Left renal pelvis (tissue), 4 donors: Measurements from ENCODE around the gene RIT1. TPM values are rescaled to one million over a fixed set of nuclear protein-coding genes. Genes with fewer than 3 reads are reported as not detected.
A peak's percentile ranks its signal among the peaks of the same experiment; 100 is the strongest.

ENCODE experiments used
- DNase-seq, 4 donors: peaks; one replicate each; pipeline ENCODE4 v3.0.0-alpha.2; 2013; ENCODE audit warnings: low read depth in 4 of 4, low spot score in 3 of 4
- polyA plus RNA-seq, 4 donors: library from polyadenylated mRNA; unstranded; fragments of 120-200 nt; gene quantifications; one replicate each; pipeline ENCODE4 v1.2.1, GENCODE V29; 2013; ENCODE audit not compliant: insufficient read length in 4 of 4

Gene RIT1, protein sequence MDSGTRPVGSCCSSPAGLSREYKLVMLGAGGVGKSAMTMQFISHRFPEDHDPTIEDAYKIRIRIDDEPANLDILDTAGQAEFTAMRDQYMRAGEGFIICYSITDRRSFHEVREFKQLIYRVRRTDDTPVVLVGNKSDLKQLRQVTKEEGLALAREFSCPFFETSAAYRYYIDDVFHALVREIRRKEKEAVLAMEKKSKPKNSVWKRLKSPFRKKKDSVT
- polyA plus RNA-seq: 10 to 100 TPM; 28.8 to 52.5 (median 47.8) TPM

DNA sequence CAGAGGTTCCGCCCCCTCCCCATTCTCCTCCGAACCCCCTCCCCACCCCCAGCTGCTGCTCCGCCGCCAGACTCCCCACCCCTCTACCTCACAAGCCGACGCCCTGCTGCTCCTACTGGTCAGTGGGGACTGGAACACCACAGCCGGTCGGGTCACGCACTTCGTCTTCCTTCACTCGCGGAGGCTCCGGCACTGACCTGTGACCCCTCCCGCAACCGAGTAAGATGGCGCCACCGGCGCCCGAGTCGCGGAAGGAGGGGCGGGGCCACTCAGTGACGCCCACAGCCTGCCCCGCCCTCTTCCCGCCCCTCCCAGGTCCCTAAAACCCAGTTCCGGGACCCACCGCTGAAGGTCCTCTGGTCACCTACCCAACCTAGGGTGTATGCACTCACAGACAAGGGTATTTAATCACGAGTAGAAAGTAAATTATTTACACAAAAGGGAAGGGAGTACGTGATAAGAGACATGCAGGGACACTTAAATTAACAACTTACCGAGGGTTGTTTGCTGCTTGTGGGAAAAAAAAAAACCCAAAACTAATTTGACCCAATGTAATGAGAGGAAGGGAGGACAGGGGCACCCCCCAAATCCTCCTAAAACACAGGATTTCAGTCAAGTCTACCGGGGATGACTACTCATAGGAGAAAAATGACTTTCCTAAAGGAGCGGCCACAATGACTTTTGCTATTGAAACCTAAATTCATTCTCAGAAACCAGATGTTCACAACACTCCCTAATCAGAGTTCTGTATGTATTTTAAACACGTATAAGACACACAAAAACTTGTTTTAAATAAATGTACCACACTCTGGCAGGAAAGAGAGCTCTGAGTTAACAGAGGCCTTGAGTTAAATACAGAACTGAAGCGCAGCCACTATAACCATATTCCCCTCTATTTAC, at the start of gene RIT1:
TSS of gene RIT1 (minus strand) at position 194 of the 900 bp plus-strand sequence. CDS start 588 bp downstream, outside the sequence.
- peak in 2 of 4 donors; percentile 67 to 76 for DNase-seq

DNA sequence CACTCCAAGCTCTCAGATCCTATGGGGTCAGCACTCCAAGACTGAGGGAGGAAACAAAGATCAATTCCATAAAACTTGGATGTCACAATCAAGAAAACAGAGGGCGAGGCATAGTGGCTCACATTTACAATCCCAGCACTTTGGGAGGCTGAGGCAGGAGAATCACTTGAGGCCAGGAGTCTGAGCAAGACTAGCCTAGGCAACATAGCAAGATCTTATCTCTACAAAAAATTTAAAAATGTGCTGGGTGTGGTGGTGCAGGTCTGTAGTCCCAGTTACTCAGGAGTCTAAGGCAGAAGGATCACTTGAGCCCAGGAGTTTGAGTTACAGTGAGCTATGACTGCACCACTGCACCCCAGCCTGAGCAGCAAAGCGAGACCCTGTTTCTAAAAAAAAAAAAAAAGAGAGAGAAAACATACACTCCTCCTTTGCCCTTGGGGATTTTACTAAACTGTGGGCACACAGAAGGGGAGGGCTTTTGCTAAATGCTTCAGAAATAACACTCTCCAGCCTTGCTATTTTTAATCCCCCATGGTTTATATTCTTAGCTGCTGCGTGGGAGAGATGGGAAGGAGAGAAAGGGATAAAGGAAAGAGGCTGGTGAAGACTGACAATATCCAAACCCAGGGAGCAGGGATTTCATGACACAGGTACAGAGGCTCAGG, 49.1 kb upstream of the RIT1 start:
- no peak for DNase-seq

DNA sequence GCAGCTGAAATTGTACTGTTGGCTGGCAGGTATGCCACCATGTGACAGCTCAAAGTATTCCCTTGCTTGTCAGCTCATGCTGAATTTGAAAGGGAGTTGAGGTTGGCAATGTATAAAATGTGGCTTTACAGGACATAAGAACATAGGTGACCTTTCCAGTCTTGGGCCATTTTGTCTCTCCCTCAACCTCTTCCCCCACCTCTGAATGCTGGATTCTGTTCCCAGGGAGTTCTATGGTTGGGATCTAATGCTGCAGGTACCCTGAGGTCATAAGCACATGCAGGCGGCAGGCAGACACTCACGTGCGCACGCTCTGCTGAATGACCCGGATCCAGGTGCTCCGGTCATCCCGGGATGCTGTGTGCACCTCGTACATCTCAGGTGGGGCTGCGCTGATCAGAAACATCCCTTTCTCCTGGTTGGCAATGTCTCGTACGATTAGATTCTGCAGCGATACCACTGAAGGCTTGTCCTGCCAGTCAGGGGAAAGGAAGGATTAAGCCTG, 46.3 kb upstream of the RIT1 start:
- DNase-seq: no peak

DNA sequence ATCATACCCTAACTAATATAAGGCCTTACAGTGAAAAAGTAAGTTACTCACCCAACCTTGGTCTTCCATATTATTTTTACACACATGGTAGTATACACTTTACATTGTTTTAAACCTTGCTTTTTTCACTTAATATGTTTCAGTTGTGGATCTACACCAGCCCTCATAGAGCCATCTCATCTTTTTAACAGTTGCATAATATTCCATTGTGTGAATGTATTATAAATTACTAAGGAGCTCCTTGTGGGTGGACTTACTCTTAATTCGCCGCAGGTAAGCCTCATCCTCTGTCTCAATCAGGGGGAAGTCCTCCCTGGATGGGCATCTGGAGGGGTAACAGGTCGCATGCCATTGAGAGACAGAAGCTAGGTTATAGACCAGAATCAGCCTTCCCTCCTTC, 43.5 kb upstream of the RIT1 start:
- no peak for DNase-seq

DNA sequence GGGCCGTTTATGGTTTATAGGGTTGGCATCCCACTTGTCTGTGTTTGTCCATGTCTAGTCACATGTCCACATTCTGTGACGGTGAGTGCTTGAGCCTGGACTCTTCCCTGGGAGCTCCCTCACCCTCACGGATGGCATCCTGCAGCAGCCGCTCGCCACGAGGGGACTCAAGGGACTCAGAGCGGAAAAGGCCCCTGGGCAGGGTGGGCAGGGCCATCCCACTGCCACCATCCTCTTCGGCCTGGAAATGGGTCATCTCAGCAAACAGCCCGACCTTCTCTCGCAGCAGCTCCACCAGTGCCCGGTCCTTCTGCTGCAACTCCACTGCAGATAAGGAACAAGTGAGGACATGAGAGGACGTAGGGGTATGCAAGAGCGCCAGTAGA, 41.3 kb upstream of the RIT1 start:
- DNase-seq: no peak

DNA sequence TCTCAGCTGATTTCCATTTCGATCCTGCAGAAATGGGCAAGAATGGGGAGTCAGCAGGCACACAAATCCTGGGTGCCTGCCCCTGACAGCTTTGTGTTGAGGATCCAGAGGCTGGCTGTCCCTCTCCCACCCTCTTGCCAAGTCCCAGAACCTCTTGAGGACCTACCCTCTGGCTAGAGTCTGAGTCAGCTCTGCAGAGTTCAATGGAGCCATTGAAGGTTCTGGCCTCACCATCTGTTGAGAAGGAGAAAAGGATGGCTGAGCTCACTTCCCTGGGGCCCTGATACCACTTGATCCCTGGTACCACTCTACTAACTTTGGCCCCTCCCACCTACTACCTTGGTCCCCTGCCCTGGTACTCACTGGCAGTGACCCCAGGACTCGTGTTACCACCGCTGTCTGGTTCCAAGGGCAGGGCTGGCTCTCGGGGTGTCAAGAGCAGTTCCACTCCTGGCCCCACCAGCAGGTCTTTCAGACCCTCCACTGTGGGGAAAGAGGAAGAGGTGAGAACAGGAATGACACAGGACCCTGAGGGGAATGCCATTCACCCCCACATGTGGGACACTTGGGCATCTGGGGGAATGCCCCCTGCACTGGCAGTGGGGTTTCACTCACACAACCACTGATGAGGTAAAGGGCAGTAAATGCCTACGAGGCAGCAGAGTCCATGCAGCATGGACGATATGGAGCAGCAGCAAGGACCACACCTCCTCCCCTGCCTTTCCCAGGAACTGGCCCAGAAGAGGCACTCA, 40.8 kb upstream of the RIT1 start:
- no peak for DNase-seq

DNA sequence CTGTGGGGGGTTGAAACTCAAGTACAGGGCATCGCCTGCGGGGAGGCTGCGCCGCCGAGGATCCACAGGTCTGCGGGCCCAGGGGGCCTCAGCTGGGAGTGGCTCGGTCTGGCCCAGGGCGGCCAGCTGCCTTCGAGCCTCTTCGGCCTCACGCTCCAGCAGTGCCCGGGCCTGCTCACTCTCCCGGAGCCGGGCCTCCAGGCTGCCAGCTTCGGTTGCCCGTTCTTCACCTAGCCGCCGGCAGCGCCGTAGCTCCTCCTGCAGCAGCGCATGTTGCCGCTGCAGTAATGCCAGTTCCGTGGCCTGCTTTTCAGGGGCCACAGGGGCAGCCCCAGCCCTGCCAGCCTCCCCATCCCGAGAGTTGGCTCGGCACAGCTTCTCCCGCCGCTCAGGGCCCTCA, 39.7 kb upstream of the RIT1 start:
- no peak for DNase-seq

DNA sequence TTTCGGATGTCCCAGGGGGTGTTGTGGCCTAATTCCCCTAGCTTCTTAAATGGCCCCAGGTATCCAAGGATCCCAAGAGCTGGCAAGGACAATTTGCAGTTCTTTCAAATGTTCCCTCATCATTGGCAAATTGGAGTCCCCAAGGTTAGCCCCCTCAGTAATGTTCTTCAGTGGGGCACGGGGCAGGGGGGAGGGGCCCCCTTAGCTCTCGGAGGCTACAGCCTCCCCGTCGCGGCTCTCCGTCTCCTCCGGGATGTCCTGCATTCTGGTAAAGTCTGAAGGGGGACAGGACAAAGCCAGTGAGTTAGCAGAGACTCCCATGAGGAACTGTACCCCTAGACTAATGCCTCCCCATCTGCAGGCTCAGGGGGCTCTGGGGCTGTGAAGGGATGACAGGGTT, 36.6 kb upstream of the RIT1 start:
- DNase-seq: no peak

DNA sequence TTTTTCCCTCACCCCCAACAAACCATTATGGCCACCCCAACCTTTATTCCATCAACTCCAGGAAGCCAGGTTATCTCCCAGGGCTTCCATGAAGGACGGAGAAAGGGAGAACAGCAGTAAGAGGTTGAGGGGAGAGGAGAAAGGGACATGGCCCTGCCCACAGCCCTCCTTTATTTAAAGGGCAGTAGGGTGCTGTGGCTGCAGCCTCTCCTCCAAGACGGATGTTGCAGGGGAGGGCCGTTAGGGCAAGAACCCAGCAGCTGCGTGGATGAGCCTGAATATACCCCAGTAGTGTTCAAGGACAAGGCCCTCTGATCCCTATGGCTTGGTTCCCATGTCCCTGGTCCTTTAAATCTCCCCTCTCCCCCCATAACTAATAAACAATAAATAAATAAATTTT, 36.1 kb upstream of the RIT1 start:
- DNase-seq: no peak

DNA sequence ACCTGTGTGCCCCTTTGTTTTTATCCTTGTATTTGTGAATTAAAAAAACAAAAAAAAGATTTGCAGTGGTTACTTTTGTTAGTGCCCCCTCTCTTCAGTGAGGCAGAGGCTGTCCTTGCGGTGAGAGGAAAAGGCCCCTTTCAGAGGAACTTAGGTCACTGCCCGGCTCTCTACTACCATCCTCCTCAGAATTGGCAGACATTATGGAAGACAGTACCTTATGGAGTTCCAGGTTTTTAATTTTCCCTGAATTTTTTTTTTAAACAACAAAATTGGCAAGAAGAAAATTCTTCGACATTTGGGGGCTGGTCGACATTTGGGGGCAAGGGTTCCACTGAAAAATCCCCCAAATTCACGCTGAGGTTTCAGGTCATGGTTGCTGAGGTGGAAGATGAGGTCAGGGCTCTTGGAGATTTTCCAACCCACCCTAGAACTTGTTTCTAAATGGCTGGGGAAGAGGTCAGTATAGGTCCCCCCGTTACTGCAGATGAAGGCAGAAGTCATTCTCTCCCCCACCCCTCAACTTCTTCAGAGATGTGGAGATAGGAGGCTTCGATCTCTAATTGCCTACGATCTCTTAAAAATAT, 35.6 kb upstream of the RIT1 start:
- no peak for DNase-seq

DNA sequence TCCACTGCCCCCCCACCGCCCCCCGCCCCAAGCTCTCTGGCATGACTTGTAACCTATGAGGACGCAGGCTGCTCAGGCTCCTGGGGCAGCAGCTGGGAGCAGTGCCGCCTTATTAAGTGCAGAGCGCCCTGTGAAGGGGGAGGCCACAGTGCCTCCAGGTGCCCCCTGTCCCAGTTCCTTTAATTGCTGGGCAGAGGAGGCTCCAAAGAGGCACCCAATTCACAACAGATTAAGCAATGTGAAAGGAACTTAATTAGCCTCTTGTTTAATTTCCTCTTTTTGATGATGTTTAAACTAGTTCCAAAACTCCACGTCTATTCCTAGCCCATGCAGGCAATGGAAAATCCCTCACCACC, 33.3 kb upstream of the RIT1 start:
- DNase-seq: no peak

DNA sequence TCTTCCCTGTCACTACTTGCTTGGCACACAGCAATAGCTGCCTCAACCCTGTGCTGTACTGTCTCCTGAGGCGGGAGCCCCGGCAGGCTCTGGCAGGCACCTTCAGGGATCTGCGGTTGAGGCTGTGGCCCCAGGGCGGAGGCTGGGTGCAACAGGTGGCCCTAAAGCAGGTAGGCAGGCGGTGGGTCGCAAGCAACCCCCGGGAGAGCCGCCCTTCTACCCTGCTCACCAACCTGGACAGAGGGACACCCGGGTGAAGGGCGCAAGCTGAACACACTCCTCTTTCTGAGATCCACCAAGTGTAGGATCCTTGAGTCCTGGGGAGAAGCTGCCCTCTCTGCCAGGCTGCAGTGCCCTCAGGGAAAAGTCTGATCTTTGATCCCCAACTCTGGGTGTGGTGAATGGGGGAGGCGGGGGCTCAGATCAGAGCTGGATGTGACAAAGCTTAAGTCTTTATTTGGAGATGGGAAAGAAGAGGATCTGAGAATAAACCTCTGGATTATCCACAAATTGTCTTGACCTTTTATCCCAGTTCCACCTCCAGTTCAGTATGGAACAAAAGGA, 31.5 kb upstream of the RIT1 start:
- no peak for DNase-seq

DNA sequence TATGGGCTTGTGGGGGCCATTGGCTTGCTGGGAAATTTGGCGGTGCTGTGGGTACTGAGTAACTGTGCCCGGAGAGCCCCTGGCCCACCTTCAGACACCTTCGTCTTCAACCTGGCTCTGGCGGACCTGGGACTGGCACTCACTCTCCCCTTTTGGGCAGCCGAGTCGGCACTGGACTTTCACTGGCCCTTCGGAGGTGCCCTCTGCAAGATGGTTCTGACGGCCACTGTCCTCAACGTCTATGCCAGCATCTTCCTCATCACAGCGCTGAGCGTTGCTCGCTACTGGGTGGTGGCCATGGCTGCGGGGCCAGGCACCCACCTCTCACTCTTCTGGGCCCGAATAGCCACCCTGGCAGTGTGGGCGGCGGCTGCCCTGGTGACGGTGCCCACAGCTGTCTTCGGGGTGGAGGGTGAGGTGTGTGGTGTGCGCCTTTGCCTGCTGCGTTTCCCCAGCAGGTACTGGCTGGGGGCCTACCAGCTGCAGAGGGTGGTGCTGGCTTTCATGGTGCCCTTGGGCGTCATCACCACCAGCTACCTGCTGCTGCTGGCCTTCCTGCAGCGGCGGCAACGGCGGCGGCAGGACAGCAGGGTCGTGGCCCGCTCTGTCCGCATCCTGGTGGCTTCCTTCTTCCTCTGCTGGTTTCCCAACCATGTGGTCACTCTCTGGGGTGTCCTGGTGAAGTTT, 30.8 kb upstream of the RIT1 start:
- DNase-seq: no peak

DNA sequence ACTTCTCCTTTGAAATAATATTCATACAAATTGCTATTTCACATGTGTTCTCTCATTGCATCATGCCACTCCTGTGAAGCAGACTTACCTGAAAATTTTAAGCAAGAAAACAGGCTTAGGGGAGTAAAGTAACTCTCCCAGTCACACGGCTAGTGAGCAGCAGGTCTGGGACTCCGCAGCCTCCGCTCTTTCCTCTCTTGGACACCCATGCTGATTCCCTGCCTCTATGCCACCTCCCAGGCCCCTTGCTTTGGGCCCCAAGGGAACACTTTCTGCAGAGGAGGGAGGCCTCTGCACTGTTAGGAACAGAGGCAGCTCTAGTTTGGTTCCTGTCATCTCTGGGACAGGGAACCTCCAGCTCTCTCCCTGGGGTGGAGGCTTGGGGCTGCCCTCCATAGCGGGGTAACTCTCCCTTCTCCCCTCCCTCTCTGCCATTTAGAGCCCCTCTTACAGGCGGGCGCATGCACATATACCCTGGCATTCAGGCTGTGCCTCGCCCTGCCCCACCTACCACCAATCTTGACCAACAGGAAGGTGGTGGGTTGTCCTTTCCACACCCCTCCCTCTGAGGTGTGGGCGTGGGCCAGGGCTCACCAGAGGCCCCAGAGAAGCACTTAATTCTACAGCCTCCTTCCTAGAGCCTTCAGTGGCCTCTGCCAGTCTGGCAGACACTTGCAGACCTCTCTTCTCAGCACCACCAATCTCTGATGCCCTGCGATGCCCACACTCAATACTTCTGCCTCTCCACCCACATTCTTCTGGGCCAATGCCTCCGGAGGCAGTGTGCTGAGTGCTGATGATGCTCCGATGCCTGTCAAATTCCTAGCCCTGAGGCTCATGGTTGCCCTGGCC, 30.1 kb upstream of the RIT1 start, which contains the start of gene RXFP4:
TSS of gene RXFP4 (plus strand) at position 646 of the 852 bp plus-strand sequence. CDS start at position 718, 72 bp downstream.
- no peak for DNase-seq

DNA sequence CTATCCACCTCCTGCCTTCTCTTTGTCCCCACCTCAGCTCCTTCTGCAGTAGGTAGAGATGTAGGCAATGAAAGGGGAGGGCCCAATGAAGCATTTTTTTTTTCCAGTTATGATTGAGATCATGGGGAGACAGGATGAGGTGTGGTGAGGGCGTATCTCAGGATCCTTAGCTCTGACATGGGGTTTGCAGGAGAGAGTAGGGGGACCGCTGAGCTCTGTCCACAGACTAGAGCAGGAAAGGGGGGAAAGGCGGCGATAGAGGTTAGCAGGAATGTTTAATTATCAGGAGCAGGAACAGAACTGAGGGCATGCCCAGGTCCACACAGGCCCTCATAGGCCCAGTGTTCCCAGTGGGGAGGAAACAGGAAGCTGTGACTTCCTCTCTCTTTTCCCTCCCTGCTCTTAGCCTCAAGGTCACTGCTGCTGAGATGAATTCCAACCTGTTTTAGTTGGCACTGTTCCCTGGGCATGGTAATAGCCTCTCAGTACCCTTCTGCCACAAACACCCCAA, 29.4 kb upstream of the RIT1 start:
- DNase-seq: no peak

DNA sequence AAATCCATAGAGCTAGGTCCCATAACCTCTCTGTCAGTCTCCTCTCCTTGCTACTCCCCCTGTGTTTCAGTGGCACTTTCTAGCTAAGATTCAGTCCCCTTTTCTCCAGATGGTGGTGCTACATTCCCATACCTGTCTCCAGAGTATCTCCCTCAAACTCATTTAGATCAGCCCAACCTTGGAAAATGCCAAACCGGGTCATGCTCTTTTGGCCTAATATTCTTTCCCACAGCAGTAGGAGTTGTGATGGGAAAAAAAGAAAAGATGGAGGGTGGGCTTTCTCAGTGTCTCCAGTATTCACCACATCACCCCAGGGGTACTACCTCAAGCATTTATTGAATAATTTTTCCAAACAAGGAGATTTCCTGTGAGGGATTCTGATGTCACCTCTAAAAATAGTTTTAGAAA, 27.1 kb upstream of the RIT1 start:
- peak in 1 of 4 donors; percentile 64 for DNase-seq

DNA sequence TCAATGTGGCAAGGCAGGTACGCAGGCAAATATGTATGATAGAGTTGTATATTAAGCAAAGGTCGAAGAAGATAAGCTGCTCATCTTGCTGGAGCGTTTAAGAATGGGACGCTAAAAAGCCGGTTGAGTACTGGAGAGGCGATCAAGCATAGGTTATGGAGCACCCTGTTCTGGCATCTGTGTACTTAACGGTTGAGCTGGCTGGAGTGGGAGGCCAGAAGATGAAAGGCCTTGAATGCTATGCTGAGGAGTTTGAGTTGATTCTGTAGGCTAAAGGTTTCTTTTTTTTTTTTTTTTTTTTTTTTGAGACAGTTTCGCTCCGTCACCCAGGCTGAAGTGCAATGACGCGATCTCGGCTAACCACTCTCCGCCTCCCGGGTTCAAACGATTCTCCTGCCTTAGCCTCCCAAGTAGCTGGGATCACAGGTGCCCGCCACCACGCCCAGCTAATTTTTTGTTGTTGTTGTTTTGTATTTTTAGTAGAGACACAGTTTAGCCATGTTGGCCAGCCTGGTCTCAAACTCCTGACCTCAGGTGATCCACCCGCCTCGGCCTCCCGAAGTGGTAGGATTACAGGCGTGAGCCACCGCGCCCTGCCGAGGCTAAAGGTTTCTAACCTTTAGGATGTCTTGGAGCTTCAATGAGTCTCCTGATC, 23.9 kb upstream of the RIT1 start:
- DNase-seq: no peak
